ENCODE measurements around the gene MLLT3.

Gene MLLT3

GRCh38 chr9:20625003-20625349 is 2.7 kb upstream of the MLLT3 start:
- DNase-seq (ENCODE audit: low read depth in 2 of 2) = no peak

GRCh38 chr9:20624201-20625002 is 2.1 kb upstream of the MLLT3 start:
- DNase-seq (ENCODE audit: low read depth in 2 of 2) = no peak

GRCh38 chr9:20623748-20624124 is 1.4 kb upstream of the MLLT3 start:
- no peak for DNase-seq (ENCODE audit: low read depth in 2 of 2)

DNA sequence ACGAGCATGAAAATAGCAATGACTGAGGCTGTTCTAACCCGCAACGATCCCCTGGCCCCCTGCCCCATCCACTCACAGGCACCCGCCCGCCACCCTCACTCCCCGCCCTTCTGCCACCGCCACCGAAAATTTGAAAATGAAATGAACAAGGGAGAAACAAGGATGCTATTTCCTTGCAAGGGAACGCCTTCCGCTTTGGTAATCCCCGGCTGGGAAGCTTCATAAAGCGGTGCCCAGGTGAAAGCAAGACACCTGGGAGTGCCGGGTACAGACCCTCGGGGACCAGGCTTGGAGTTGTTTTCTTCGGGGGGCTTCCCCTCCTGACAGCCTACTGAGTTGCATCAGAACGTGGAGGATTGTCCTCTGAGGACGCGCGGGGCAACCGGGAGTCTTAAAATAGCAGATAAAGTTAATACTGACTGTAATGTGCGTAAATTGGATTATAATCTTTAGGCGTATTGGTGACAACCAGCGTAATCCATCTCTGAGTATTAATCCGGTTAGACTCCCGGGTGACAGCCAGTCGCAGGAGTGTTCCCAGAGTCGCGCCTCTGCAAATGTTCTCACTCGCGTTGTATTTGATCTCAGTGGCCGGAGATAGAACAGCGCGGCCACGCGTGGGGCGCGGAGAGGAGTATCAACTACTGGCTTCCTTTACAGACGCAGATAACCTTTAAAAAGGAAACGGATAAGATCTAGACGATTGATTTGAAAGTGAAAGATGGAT is 885 bp upstream of the MLLT3 start:
- DNase-seq (ENCODE audit: low read depth in 2 of 2) = peak; percentile 31

GRCh38 chr9:20621471-20622329 is 599 bp downstream of the MLLT3 start:
- peak; percentile 44 to 51 for DNase-seq (ENCODE audit: low read depth in 2 of 2)

DNA sequence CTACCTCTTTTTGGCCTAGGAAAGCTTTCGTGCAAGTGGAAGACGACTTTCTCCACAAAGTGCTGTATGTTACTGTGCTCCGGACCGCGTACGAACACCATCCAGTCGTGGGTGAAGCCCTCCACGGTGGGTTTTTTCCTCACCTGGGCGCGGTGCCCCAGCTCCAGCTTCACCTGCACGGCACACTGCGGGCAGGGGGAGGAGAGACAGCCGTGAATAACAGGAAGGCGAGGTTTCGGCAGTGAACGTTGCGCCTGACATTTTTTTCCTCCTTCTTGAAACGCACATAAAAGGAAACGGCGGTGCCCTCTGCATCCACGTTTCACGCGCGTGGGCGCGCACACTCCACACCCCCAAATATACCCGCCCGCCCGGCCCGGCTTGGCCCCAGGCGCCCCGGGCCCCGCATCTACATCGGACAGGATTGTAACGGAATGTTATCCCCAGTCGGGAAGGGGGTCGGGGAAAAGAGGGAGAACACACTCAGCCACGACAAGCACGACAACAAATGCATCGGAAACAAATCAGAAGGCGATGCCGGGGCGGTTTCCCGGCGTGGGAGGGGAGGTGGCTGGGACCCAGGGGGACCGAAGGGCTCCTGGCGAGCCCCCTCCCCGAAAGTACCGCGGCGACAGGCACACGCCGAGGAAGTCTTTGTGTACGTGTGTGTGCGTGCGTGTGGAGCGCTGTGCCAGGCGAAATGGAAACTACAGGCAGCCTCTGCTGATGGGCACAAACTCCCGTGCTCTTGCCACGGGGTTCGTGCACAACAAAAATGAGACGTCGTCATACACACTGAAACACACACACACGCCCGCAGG is 1.4 kb downstream of the MLLT3 start:
- peak; percentile 24 to 32 for DNase-seq (ENCODE audit: low read depth in 2 of 2)

- DNase-seq (ENCODE audit: low read depth in 2 of 2) = no peak
Observed at GRCh38 chr9:20619487-20620200, 2.7 kb downstream of the MLLT3 start.

- DNase-seq (ENCODE audit: low read depth in 2 of 2) = no peak
Observed at GRCh38 chr9:20618361-20618802, 3.9 kb downstream of the MLLT3 start.

DNA sequence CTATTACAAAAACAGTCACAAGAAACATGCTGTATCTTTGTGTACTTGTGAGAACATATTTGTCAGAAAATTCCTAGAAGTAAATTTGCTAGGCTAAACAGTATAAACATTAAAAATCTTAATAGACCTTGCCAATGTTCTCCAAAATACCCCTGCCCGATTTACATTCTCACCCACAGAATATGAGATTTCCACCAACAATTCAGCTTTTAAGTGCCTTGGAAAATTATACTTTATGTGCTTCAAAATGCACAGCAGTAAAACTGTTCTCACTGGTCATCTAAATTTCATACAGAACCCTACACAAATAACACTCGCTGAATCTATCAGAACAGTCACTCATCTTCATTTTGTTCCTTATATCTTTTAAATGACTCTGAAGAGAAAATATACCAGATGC is 5.5 kb downstream of the MLLT3 start:
- no peak for DNase-seq (ENCODE audit: low read depth in 2 of 2)

GRCh38 chr9:20614602-20615216 is 7.6 kb downstream of the MLLT3 start:
- DNase-seq (ENCODE audit: low read depth in 2 of 2) = no peak

- DNase-seq (ENCODE audit: low read depth in 2 of 2) = no peak
Observed at GRCh38 chr9:20611691-20612287, 10.5 kb downstream of the MLLT3 start.

- DNase-seq (ENCODE audit: low read depth in 2 of 2) = no peak
Observed at GRCh38 chr9:20610591-20610990, 11.7 kb downstream of the MLLT3 start.

GRCh38 chr9:20608582-20608981 is 13.7 kb downstream of the MLLT3 start:
- DNase-seq (ENCODE audit: low read depth in 2 of 2) = no peak

- DNase-seq (ENCODE audit: low read depth in 2 of 2) = no peak
Observed at GRCh38 chr9:20606652-20607051, 15.6 kb downstream of the MLLT3 start.

DNA sequence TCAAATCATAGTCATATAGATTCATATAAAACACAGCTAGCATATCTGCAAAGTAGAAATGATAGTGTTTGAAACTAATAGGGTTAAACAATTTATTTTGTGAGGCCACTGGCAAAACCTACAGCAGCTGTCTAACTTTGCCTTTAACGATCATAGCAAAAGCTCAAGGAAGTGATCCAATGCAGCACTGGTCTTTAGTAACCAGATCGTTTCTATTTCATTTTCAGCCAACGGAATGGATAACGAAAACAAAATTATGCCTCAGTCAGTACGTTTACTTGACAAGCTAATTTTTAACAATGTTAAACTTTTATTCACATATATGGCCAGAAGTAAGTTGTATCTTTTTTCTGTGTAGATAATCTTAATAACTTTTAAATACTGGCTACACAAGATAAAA is 17.7 kb downstream of the MLLT3 start:
- no peak for DNase-seq (ENCODE audit: low read depth in 2 of 2)

- no peak for DNase-seq (ENCODE audit: low read depth in 2 of 2)
Observed at GRCh38 chr9:20603524-20604268, 18.6 kb downstream of the MLLT3 start.

- DNase-seq (ENCODE audit: low read depth in 2 of 2) = no peak
Observed at GRCh38 chr9:20601292-20601691, 21.0 kb downstream of the MLLT3 start.

GRCh38 chr9:20599195-20599594 is 23.1 kb downstream of the MLLT3 start:
- DNase-seq (ENCODE audit: low read depth in 2 of 2) = no peak

GRCh38 chr9:20598367-20598766 is 23.9 kb downstream of the MLLT3 start:
- no peak for DNase-seq (ENCODE audit: low read depth in 2 of 2)
